T follicular helper cell (primary cell): ENCODE data around the gene TDRD12.
"Not testable (repeated sequence)": the region's sequence is repeated elsewhere in the genome, so short reads cannot be mapped to it uniquely, and the experiment has no call there.

Source experiments
- DNase-seq: peaks from one replicate; pipeline ENCODE4 v3.0.0-alpha.2; 2020; ENCODE audit warnings: low read depth

The TDRD12 gene

DNA sequence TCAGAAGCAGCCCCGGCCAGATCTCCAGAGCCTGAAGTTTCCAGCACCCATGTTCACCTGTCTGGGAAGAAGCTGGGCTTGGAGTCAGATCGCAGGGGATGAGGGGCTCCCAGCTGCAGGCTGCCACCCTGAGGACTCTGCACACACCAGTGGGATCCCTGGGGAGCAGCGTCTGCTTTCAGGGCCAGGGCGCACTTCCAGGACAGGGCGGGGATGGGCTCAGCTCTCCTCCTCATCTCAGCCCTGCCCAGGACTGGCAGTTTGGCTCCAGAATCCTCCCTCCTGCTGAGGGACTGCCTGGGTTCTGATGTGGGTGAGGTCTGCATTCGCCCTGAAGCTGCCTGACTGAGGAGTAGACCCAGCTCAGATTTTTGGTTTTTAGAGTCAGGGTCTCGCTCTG is 146.5 kb downstream of the TDRD12 start:
- DNase-seq: no peak

DNA sequence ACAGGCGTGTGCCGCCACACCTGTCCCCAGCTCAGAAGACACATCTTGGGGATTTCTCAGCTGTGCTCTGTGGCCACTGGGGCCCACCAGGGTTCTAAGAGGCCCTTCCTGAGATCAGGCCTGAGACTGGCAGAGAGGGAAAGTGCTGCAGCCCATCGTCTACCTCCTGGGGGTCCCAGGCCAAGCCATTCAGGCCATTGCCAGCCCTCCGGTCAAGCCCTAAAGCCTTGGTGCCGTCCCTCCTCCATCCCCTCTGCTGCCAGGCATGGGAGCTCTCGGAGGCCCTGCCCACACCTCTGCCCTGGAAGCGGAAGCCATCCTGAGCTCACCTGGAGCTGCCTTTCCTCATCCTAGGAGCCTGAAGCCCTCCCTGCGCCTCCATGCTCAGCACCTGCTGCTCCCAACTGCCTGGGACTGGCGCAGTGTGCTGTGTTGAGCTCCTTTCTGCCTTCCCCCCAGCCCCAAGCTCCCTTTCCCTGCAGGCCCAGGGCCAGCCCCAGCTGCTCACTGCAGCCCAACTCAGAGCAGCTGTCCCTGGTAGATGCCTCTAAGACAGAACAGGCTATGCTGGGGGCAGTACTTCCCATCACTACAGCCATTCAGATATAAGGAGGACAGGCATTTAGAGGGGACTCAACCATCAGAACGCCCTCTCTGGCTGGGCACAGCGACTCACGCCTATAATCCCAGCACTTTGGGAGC is 147.1 kb downstream of the TDRD12 start:
- no peak for DNase-seq

DNA sequence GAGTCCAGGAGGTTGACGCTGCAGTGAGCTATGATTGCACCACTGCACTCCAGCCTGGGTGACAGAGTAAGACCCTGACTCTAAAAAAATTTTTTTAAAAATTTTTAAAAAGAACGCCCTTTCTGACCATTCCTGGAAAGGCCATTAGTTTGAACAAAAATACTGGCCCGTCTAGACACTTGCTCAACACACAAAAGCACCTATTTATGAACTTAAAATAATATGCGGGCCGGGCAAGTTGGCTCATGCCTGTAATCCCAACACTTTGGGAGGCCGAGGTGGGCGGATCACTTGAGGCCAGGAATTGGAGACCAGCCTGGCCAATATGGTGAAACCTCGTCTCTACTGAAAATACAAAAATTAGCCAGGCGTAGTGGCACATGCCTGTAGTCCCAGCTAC is 147.9 kb downstream of the TDRD12 start:
- DNase-seq: not testable (repeated sequence)

DNA sequence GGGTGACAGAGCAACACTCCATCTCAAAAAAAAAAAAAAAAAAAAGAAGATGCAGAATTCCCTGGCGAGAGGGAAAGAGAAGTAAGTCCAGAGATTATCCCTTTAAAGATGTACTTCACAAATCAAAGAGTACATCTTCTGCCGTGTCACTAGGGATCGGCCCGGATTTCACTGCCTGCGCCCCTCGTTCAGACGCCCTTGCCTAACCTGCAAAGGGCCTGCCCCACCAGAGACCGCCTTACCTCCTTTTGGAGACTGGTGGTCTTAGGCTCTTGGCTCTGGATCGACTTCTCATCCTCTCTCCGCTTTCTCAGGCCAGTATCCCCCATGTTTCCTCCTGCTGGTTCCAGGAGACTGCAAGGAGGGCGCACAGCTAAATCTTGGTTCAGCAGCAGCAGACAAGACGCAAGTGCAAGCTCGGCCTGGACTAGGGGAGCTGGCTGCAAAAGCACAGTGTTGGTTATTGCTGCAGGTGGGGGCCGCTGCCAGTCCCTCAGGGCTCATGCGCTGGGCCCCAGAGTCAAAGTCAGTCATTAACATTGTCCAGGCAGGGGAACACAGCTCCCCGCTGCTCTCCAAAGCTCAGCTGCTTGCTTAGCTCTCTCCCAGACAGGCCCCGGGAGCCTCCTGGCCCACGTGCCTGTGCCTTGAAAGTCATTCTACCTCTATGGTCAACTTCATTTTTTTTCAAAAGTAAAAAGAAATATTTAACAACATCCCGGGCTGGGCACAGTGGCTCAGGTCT is 148.8 kb downstream of the TDRD12 start:
- no peak for DNase-seq

DNA sequence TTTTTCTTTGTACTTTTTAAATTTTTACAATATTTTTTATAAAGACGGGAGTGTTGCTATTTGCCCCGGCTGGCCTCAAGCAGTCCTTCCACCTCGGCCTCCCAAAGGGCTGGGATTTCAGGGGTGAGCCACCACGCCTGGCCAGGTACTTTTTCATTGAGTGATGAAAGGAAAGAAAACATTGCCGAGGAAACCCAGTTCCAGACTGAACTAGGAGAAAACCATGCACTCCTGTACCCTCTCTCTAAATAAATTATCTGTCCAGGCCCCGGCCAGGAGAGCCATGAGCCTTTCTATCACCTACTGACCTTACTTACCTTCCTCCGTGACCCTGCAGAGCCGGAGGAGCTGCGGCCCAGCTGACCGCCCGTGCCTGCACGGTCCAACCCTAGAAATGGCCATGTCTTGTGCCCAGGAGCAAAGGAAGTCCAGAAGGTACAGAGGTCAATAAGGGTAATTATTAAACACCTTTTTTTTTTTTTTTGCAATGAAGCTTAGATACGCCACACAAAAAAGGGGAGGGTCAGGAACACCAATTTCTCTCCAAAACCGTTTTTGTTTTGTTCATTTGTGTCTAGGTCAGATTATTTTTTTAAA is 149.9 kb downstream of the TDRD12 start, which contains the start of gene SLC7A9:
TSS of gene SLC7A9 (minus strand) at position 399 of the 597 bp plus-strand sequence. CDS start 1,233 bp downstream, outside the sequence.
- DNase-seq: no peak

DNA sequence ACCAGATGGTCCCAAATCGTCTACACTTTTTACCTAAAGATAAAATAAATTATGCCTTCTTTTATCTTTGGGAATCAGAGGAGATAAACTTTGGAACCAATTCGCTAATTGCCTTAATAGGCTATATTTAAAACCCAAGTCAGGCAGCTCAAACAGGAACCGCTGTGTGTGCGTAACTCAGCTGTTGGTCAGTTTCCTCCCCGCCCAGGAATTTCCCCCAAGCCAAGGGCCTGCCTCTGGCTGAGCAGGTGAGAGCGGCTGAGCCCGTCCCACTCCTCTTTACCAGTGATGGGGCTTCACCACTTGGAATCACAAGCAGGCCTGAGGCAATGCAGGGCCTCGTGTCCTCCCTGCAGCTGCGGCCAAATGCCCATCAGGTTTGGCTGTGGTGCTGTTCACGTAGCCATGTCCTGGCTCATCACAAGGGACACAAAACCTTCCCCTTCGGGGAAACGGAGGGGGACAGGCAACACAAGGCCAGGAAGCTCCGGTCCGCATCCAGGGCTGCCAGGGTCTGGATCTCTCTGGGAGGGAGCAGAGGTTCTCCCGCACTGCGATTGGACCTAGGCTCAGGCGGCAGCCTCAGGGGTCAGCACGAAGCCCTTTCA is 150.5 kb downstream of the TDRD12 start:
- no peak for DNase-seq

DNA sequence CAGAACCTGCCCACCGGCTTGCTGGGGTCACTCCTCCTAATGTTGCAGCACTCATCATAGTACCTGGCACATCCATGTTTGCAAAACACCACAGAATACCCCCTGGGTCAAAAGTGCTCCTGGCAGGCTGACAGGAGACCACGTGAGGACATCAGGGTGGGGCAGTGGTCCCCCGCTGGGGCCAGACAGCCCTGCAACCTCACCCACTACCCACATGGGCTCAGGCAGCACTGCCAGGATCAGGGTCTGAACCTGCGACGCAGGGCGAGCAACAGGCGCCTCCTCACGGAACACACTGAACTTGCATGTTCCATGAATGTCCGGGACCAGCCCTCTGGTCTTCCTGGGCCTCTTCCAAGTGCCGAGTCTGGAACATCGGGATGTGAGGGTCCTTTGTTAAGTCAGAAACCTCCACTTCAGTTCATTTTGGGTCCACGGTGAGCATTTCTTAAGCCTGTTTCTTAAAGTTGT is 151.4 kb downstream of the TDRD12 start:
- no peak for DNase-seq

DNA sequence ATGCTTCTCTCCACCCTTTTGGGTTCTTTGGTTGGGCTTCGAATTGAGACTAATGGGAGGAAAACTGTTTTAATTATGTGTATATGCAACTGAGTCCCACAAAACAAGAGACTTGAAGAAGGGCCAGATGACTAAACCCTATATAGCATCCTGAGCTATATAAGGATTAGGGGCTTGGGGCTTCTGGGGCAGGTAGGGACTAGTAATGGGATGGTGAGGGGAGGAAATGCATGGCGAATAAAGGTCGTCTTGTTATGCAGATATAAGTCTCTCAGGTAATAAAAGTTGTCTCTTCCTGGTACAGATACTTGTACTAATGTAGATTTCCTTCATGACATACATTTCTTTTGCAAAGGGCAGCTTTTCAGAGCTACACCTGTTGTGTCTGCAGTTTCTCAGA is 152.8 kb downstream of the TDRD12 start:
- DNase-seq: no peak

DNA sequence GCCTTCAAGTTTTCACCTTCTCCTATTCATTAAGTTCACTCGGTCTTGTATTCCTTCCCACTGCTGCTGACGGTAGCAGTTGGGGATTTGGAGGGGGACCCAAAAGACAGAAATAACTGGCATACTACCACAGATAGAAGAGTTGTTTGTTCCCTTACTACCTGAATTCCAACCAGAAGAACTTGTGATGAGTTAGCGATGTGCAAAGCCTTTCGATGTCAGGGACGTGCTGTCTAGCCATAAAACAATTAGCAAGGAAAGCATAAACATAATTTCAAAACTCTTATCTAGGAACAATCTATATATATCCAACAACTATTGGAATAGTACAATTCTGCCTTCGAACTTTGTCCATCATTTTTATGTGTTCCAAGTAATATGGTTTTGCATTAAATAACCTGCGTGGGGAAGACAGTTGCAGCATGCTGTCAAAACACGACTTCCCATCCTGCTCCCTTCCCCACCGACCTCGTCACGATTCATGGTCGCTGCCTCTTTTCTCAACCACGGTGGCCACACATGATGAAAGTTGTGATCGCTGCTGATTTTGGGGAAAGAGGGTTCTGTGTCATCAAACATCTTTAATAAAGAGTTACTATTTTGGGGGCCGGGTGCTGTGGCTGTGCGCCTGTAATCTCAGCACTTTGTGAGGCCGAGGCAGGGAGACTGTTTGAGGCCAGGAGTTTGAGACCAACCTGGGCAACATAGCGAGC is 153.8 kb downstream of the TDRD12 start:
- DNase-seq: no peak

DNA sequence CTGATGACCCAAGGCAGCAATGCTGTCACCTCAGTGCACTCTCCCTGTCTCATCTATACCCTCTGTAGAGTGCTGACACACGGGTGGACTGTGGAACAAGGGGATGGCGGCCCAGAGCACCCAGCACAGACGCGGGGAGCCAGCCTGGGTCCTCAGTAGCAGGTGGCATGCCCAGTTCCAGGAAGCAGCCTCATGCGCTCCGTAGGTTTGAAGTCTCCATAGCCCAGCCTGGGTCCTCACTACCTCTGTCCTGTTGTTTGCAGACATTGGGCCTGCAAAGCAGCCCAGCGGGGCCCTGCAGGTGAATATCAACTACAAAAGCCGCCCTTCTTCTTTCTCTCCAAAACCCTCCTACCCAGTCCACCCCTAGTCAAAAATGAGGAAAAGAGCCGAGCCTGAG is 155.0 kb downstream of the TDRD12 start:
- no peak for DNase-seq

DNA sequence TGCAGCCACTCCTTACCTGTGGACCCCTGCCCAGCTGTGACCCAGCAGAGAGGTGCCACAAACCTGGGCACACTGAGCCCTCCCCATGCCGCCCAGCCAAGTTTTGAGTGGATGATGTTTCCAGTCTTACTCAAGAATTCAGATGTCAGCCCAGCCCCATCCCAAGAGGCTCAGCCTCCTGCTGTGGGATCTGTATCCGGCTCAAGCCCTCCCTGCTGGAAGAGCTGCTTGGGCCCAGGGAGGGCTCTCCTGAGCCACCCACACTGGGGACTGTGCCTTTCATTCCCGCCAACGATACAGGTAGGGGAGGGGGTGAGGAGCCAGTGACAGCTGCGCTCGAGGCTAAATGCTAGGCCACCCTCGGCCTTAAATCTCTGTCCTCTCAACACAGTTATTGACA is 155.9 kb downstream of the TDRD12 start:
- DNase-seq: no peak

DNA sequence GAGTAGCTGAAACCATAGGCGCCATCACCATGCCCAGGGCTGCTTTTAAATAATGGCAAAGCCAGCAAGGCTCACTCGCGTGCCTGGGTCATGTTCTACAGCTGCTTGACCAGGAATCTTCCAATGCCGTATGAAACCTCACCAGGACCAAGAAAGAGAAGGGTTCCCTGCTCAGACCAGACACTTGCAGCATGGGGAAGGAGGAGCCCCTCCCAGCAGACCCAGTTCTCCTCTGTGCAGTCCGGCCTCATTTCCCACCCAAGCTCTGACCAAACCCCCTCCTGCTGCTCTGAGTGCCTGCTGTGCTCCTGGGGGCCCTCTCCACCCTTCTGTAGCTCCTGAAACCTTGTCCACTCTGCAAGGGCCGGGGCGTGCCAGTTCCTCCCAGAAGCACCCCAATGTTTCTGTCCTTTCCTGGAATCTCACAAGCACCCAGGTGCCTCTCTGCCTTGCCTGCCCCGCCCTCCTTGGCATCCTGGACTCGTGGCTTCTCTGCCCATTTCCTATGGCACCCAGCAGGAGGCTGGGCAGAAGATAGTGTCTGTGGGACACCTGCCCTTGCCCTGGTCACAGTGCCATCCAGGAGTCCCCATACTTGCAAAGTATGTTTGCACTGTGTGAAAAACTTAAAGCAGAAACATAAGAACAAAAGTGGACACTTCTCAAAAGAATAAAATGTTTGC is 156.8 kb downstream of the TDRD12 start:
- no peak for DNase-seq

DNA sequence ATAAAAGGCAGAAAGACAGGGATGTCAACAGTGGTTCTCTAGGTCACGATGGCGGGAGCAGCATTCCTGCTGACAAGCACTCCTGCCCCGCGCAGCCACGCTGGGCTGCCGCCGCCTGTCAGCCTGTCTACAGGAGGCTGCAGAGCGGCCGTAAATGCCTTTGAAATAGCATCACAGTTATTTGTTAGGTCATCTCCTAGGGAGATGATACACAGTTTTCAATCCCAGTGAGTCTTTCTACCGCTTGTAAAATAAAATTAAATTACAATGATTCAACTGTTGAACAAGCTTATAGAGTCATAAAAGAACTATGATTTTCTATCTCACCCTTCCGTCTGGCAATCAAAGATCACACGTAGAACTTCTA is 157.3 kb downstream of the TDRD12 start:
- no peak for DNase-seq
